GM12801 (cell line): ENCODE results near the gene CGB7.

Experiments
- TF ChIP-seq, protein P1 (sequence below): IDR thresholded peaks from one replicate; pipeline ENCODE4 v1.5.1; 2011; ENCODE audit warnings: control low read depth; ENCODE audit not compliant: insufficient read length; ENCODE audit errors: extremely low read depth

Gene CGB7

DNA sequence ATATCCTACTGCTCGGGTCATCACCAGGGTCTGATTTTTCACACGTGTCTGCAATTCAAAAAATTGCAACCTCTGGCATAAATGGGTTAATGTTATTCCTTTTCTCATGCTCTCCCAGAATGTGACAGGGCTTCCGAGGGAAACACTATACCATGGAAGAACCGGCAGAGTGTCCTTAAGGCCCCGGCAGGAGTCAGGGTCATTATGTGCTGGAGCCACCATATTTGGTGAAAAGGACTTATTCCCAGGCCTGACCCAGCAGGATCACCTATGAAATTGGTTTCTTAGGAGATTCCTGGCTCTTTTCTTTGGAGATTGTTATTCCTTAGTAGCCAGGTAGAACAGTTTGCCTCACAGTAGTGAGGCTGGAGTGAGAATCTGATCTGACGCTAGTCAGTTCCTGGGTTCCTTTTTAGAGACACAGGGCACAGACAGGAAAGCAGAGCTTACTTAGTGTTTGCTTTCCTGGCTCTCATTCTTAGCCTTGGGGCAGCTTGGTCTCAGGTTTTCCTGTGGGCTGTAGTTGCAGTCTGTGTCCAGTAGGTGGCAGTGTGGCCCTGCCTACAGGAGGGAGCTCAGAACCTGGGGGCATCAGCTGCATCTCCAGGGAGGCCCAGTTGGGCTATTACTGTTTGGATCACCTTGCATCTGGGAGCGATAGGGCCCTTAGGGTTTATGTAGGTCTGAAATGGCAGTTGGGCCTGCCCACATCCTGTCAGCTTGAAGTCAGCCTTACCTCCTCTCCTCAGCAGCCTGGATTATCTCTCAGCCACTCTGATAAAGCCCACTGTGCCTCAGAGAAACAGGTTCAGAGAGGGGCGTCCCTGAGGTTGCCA, 40.1 kb upstream of the CGB7 start:
- TF ChIP-seq, protein P1, sequence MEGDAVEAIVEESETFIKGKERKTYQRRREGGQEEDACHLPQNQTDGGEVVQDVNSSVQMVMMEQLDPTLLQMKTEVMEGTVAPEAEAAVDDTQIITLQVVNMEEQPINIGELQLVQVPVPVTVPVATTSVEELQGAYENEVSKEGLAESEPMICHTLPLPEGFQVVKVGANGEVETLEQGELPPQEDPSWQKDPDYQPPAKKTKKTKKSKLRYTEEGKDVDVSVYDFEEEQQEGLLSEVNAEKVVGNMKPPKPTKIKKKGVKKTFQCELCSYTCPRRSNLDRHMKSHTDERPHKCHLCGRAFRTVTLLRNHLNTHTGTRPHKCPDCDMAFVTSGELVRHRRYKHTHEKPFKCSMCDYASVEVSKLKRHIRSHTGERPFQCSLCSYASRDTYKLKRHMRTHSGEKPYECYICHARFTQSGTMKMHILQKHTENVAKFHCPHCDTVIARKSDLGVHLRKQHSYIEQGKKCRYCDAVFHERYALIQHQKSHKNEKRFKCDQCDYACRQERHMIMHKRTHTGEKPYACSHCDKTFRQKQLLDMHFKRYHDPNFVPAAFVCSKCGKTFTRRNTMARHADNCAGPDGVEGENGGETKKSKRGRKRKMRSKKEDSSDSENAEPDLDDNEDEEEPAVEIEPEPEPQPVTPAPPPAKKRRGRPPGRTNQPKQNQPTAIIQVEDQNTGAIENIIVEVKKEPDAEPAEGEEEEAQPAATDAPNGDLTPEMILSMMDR, result peak; percentile 90

GRCh38 chr19:49094505-49095482, 37.2 kb upstream of the CGB7 start:
- TF ChIP-seq, protein P1, result no peak

DNA sequence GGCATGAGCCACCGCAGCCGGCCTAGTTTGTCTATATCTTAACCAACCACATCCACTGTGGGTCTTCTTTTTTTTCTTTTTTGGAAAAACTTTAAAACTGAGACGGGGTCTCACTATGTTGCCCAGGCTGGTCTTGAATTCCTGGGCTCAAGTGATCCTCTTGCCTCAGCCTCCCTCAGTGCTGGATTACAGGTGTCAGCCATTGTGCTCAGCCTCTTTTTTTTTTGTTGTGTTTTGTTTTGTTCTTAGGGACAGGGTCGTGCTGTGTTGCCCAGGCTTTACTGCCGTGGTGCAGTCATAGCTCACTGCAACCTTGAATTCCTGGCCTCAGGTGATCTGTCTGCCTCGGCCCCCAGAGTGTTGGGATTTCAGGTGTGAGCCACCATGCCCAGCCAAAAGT, 35.1 kb upstream of the CGB7 start:
- TF ChIP-seq, protein P1, result no peak

GRCh38 chr19:49091391-49092038, 34.0 kb upstream of the CGB7 start:
- TF ChIP-seq, protein P1, result no peak

GRCh38 chr19:49086296-49086695, 28.7 kb upstream of the CGB7 start:
- TF ChIP-seq, protein P1, result no peak

GRCh38 chr19:49085868-49086232, 28.3 kb upstream of the CGB7 start:
- TF ChIP-seq, protein P1, result no peak
